Measurements from ENCODE around the gene ETV3. TPM values are rescaled to one million over a fixed set of nuclear protein-coding genes. Genes with fewer than 3 reads are reported as not detected.
"Not testable (repeated sequence)": the region's sequence is repeated elsewhere in the genome, so short reads cannot be mapped to it uniquely, and the experiment has no call there.

Gene ETV3
- total and polyA plus RNA-seq, 2 donors from 2014 or later, result 3.5 to 24.8 TPM

DNA sequence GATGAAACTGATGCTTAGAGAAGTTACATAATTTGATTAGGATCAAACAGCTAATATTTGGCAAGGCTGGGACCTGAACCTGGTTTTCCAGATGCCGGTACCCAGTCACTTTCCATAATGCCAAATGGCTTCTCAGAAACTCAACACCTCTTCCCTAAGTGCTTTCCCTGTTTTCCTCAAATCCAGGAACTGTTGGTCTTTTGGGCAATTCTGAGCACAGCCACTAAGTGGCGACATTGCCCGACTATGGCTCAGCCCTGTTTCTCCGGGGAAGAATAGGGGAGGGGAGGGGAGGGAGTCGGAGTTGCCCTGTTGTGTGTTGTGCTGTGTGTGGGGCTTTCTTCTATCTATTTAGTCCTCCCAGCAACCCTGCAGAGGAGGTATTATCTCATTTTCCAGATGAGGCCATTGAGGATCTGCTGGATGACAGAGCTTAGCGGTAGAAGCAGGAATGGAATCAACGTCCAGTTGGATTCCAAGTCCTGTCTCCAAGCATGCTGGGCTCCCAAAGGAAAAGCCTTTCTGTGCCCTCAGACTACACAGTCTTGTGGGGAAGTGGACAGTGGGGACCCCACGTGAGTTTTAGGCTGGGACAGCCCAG, 33.8 kb upstream of the ETV3 start:
- H3K4me3 ChIP-seq (ENCODE audit: low read length in 3 of 3); FAIRE-seq; H3K36me3 ChIP-seq (ENCODE audit: control insufficient read depth in 2 of 3, insufficient read depth in 3 of 3, low read length in 3 of 3); H3K27ac ChIP-seq (ENCODE audit: low read depth in 2 of 2, low read length in 2 of 2); H3K9ac ChIP-seq (ENCODE audit: low read length in 3 of 3); H3K27me3 ChIP-seq (ENCODE audit: control insufficient read depth, insufficient read depth, low read length); intact Hi-C loops (cut with DNase I); H3K4me1 ChIP-seq (ENCODE audit: control insufficient read depth in 2 of 3, insufficient read depth in 2 of 3, low read depth in 1 of 3, low read length in 3 of 3); H3K9me3 ChIP-seq (ENCODE audit: control insufficient read depth in 2 of 3, insufficient read depth in 1 of 3, low read length in 3 of 3): not testable (repeated sequence)
- TF ChIP-seq, protein P1, sequence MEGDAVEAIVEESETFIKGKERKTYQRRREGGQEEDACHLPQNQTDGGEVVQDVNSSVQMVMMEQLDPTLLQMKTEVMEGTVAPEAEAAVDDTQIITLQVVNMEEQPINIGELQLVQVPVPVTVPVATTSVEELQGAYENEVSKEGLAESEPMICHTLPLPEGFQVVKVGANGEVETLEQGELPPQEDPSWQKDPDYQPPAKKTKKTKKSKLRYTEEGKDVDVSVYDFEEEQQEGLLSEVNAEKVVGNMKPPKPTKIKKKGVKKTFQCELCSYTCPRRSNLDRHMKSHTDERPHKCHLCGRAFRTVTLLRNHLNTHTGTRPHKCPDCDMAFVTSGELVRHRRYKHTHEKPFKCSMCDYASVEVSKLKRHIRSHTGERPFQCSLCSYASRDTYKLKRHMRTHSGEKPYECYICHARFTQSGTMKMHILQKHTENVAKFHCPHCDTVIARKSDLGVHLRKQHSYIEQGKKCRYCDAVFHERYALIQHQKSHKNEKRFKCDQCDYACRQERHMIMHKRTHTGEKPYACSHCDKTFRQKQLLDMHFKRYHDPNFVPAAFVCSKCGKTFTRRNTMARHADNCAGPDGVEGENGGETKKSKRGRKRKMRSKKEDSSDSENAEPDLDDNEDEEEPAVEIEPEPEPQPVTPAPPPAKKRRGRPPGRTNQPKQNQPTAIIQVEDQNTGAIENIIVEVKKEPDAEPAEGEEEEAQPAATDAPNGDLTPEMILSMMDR (IDR thresholded peaks at IDR 0.05; ENCODE audit: borderline replicate concordance, extremely low read depth, insufficient read depth), result peak; percentile 15
- DNase-seq, result peak in 1 of 5 donors; percentile 27

DNA sequence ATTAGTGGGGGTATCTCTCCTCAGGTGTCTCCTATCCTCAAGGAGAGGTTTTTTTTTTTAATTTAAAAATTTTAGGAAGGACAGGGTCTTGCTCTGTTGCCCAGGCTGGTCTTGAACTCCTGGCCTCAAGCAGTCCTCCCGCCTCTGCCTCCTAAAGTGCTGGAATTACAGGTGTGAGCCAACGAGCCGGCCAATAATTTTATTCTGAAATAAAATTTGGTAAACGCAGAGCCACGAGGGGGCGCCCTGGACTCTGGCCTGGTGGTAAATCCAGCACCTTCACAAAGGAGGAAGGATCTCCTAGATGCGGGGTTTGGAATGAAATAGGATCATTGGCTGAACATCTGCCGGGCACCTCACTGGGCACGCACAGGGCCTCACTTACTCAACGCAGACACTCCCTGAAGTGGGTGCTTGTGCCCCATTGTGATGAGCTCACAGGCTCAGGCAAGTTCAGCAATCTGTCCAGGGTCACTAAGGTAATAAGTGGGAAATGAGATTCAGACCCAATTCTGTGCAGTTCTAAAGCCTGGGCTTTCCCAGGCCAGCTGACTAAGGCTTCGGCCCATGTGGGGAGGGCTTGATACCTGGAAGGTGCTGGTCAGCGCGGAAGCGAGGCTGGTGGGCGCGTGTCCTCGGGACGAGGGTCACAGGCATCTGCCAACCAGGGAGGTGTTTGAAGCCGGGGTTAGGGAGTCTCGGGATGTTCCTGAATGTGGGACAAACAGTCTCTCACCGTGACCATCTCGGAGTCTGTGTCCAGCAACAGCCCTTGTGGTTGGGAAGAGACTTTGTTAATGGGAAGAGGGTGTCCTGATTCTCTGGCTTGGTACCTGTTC, 32.7 kb upstream of the ETV3 start:
- no peaks in the 10 kb centered on the region for H3K36me3 ChIP-seq (ENCODE audit: control insufficient read depth in 2 of 3, insufficient read depth in 3 of 3, low read length in 3 of 3)
- H3K27me3 ChIP-seq (ENCODE audit: control insufficient read depth, insufficient read depth, low read length), result no peaks in the 10 kb centered on the region
- H3K4me1 ChIP-seq (ENCODE audit: control insufficient read depth in 2 of 3, insufficient read depth in 2 of 3, low read depth in 1 of 3, low read length in 3 of 3), result no peaks in the 10 kb centered on the region
- intact Hi-C loops (cut with DNase I), result no loop called here
- FAIRE-seq (no peak), DNase-seq (peak in 2 of 5 donors; percentile 29 to 48)
- TF ChIP-seq, protein P1 (IDR thresholded peaks at IDR 0.05; ENCODE audit: borderline replicate concordance, extremely low read depth, insufficient read depth), result no peak
- H3K4me3 ChIP-seq (ENCODE audit: low read length in 3 of 3), result no peak overlapping the region
- no peak overlapping the region for H3K27ac ChIP-seq (ENCODE audit: low read depth in 2 of 2, low read length in 2 of 2)
- H3K9ac ChIP-seq (ENCODE audit: low read length in 3 of 3), result no peak overlapping the region
- no peaks in the 10 kb centered on the region for H3K9me3 ChIP-seq (ENCODE audit: control insufficient read depth in 2 of 3, insufficient read depth in 1 of 3, low read length in 3 of 3)

DNA sequence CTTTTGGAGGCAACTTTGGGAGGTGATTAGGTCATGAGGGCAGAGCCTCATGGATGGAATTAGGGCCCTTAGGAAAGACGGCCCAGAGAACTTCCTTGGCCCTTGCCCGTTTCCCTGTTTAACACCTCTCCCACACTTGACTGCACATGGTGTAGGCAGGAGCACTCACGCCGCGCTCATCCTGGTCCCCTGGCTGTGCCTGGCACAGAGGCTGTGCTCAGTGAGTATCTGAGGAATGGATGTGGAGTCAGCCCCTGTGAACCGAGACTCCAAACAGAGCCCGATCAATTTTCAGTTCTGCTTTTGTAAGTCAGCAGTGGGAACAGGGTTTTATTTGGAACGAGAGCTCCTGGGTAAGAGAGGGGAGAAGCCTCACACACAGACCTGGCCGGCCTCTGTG, 29.8 kb upstream of the ETV3 start:
- Histone ChIP-seq H3K27me3 (ENCODE audit: control insufficient read depth, insufficient read depth, low read length) (no peaks in the 10 kb centered on the region), H3K9ac (ENCODE audit: low read length in 3 of 3) (no peak overlapping the region), H3K4me3 (ENCODE audit: low read length in 3 of 3) (no peak overlapping the region), H3K27ac (ENCODE audit: low read depth in 2 of 2, low read length in 2 of 2) (no peak overlapping the region), H3K36me3 (ENCODE audit: control insufficient read depth in 2 of 3, insufficient read depth in 3 of 3, low read length in 3 of 3) (no peaks in the 10 kb centered on the region), H3K9me3 (ENCODE audit: control insufficient read depth in 2 of 3, insufficient read depth in 1 of 3, low read length in 3 of 3) (no peaks in the 10 kb centered on the region), H3K4me1 (ENCODE audit: control insufficient read depth in 2 of 3, insufficient read depth in 2 of 3, low read depth in 1 of 3, low read length in 3 of 3) (no peaks in the 10 kb centered on the region)
- intact Hi-C loops (cut with DNase I), result no loop called here
- TF ChIP-seq, protein P1 (IDR thresholded peaks at IDR 0.05; ENCODE audit: borderline replicate concordance, extremely low read depth, insufficient read depth), result no peak
- no peak for DNase-seq
- FAIRE-seq, result no peak
